Stimulated activated naive B cell treated with anti-CD40 and anti-IgM and Interleukin-4, amounts not matched to agents 10 μg/mL and 1 μg/mL and 100 μg/mL, for 72 hours (primary cell): ENCODE data around the gene PC.

Experiments used
- ATAC-seq, 2 donors: fragments of 150-1000 bp; cut with Tn5 transposase; replicated peaks; 2 replicates each; pipeline ENCODE4 v1.10.0; 2021; ENCODE audit warnings: moderate library complexity in 1 of 2
- DNase-seq: peaks from one replicate; pipeline ENCODE4 v3.0.0; 2021
- H3K27ac Mint-ChIP-seq: one replicate; pipeline ENCODE4 v1.8.0; 2022; ENCODE audit warnings: mild to moderate bottlenecking, mixed read lengths
- H3K27me3 Mint-ChIP-seq, 2 donors: one replicate each; pipeline ENCODE4 v1.8.0; 2022; ENCODE audit warnings: mixed read lengths in 2 of 2
- H3K36me3 Mint-ChIP-seq, 2 donors: one replicate each; pipeline ENCODE4 v1.8.0; 2022; ENCODE audit warnings: mixed read lengths in 2 of 2, mild to moderate bottlenecking in 1 of 2
- H3K4me1 Mint-ChIP-seq, 2 donors: one replicate each; pipeline ENCODE4 v1.8.0; 2022; ENCODE audit warnings: mixed read lengths in 2 of 2, mild to moderate bottlenecking in 1 of 2
- H3K4me3 Mint-ChIP-seq, 2 donors: one replicate each; pipeline ENCODE4 v1.8.0; 2022; ENCODE audit warnings: mild to moderate bottlenecking in 2 of 2, mixed read lengths in 2 of 2, moderate library complexity in 1 of 2
- H3K9me3 Mint-ChIP-seq, 2 donors: one replicate each; pipeline ENCODE4 v1.8.0; 2022; ENCODE audit warnings: mixed read lengths in 2 of 2, mild to moderate bottlenecking in 1 of 2

PC gene

DNA sequence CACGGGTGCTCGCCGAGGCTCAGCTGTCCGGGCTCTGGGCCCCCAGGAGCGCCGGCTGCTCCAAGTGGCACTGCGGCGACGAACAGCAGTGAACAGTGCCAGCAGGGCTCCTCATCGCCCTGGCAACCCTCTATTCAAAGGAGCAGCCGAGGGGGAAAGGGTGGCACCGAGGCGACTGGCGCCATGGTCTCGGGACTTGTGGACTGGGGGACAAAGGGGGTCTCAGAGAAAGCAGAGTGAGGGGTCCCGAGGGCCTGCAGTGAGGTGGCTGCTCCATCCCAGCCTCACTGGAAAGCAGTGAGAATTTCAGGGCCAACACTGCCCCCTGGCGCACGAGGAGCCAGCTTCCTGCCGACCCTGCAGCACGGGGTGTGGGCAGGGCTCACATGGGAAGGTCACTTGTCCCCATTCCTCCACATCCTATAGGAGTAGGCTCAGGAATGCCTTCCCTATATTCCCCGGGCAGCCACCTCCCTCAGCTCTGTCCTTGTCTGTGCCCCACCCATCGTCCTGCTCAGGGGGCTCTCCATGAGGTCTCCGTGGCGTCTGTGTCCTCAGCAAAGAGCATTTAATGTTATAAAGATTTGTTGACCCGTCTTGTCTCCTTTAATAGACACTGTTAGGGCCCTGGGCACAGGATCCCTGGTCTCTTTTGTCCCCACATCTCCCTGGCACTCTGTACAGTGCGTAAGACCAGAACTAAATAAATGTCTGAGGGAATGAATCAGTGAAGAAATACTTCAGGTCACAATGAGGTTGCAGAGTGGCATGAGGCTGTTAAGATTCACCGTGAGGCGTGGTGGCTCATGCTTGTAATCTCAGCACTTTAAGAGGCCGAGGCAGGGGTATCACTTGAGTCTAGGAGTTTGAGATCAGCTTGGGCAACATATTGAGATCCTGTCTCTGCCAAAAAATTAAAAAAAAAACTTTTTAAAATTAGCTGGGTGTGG is 74.9 kb downstream of the PC start:
- Mint-ChIP-seq H3K27me3 (peaks cover 9 to 14% of the 10 kb centered on the region in 2 donors), H3K36me3 (no peaks in the 10 kb centered on the region), H3K27ac (no peak overlapping the region), H3K4me1 (peaks cover 4 to 10% of the 10 kb centered on the region in 2 donors), H3K9me3 (no peaks in the 10 kb centered on the region), H3K4me3 (no peak overlapping the region)
- no peak for DNase-seq
- peak; percentile 84 to 92 for ATAC-seq

DNA sequence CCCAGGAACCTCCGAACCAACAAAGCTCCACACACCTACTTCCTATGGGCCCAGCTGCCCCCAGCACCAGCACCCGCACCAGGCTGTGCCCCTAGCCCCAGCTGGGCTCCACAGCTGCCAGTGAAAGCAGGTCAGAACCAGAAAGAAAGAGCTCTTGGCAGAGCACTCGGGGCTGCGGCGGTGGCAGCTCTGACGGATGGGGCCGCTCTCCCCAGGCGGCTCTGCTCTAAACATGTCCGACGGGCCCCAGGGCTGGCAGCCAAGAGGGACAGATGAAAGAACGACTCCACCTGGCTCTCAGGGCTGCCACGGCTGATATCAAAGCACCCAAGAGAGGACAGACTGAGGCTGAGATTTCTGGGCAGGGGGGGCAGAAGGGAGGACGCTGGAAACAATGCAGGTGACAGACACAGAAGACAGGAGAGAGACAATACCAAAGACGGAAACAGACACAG is 75.6 kb downstream of the PC start:
- H3K36me3 Mint-ChIP-seq = no peaks in the 10 kb centered on the region
- H3K27me3 Mint-ChIP-seq = peaks cover 8 to 9% of the 10 kb centered on the region in 2 donors
- H3K9me3 Mint-ChIP-seq = no peaks in the 10 kb centered on the region
- H3K27ac Mint-ChIP-seq = no peak overlapping the region
- ATAC-seq (no peak), DNase-seq (no peak)
- H3K4me1 Mint-ChIP-seq = peaks cover 4 to 10% of the 10 kb centered on the region in 2 donors
- H3K4me3 Mint-ChIP-seq = no peak overlapping the region

DNA sequence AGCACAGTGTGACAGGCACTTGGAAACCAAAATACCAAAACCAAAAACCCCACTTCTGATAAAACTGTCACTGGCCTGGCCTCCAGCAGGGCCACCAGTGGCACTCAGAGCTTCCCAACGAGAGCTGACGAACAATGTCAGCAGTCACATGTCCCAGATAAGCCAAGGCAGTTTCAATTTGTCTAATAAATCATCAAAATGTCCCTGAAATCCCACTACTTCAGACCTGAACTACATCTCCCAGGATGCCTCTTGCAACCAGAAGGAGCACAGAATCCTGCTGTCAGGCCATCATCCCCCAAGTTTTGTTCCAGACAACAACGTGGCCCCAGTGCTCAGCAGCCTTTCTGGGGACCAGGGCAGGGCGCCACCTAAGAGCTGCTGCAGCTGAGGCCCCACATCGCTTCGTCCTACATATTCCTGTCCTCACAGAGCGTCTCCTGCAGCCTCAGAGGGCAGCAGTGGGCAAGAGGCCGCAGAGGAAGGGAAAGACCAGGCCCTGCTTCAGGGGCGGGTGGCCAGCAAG is 76.2 kb downstream of the PC start:
- H3K9me3 Mint-ChIP-seq = no peaks in the 10 kb centered on the region

DNA sequence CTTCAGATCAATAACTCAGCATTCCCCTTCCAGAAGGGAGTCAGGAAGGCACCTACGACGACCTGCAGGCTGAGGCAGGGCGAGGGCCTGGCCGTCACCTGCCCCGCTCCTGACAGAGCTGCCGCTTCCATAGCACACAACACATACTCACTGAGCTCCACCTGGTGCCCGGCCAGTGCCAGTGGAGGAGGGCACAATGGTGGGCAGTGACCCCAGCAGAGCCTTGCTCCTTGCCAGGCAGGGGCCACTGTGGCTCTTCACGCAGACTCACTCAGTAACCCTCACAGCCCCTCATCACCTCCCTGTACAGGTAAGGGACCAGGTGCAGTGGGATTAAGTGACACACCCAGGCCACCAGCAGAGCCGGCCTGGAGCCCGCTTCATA is 76.7 kb downstream of the PC start:
- Mint-ChIP-seq H3K4me1 (peaks cover 4 to 10% of the 10 kb centered on the region in 2 donors), H3K27ac (no peak overlapping the region), H3K27me3 (peaks cover 8 to 9% of the 10 kb centered on the region in 2 donors)

More for the DNA sequence above, 76.2 kb downstream of the PC start:
- H3K27me3 Mint-ChIP-seq = peaks cover 8 to 9% of the 10 kb centered on the region in 2 donors
- no peak for DNase-seq
- no peak for ATAC-seq
- H3K4me3 Mint-ChIP-seq = no peak overlapping the region
- H3K27ac Mint-ChIP-seq = no peak overlapping the region
- H3K36me3 Mint-ChIP-seq = no peaks in the 10 kb centered on the region
- peaks cover 4 to 10% of the 10 kb centered on the region in 2 donors for H3K4me1 Mint-ChIP-seq

DNA sequence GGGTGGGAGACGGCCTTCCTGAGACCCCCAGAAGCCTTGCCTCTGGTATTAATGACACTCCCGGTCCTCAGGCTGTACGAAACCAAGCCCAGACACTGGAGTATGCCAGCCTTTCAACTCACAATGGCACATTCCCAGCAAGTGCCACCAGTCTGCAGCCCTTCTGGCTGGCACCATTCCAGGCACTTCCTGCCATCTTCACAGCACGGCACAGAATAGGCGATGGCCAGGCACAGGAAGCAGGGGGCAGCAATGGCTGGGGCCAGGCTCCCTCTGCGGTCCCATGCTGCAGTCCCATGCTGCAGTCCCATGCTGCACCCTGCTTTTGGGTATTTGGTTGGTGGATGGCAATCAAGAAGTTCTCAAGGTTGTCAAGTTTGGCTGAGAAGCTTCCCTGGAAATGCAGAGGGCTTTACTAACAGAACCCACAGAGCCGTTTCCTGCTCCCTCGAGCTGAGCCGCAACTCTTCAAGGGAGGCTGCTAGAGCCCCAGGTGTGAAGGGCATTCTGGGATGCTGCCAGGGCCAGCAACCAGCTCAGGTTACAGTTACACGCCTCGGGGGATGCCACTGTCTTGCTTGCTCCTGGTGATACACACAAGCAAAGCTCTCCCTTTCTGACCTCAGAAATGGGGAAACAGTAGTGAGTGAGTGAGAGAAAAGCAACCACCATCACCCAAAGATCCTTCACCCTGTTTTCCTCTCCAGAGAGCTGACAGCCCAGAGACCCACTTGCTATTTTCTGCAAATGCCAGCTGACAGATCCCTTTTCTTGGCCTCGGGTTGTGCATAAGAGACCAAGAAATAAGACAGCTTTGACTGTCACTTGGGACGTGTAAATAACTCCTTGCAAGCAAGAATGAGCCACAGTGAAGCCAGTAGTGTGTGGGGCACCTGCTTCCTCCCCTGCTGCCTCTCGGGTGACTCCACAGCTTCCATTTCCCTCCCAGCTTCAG is 77.4 kb downstream of the PC start:
- DNase-seq = no peak

More for the DNA sequence above, 76.7 kb downstream of the PC start:
- no peak for ATAC-seq
- no peak for DNase-seq
- Mint-ChIP-seq H3K4me3 (no peak overlapping the region), H3K36me3 (no peaks in the 10 kb centered on the region), H3K9me3 (no peaks in the 10 kb centered on the region)

DNA sequence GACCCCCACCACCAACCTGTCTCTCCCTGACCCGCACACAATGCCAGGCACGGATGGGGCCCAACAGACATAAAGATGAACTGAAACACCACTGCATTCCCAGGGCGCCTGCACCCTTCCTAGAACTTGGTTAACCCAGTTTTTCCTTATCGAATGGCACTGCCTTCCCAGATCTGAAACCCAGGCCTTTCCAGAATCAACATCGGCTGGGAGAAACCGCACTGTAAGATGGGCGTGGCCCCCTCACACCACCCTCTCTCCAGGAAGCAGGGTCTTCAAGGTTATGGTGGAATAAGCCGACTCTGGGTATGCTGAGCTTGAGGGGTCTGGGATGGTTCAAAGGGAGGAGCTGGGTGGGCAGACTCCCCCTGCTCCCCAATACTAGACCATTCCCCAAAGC is 78.2 kb downstream of the PC start:
- ATAC-seq (no peak), DNase-seq (no peak)
- Mint-ChIP-seq H3K36me3 (no peaks in the 10 kb centered on the region), H3K27ac (no peak overlapping the region), H3K4me3 (no peak overlapping the region), H3K9me3 (no peaks in the 10 kb centered on the region), H3K27me3 (peaks cover 13 to 19% of the 10 kb centered on the region in 2 donors), H3K4me1 (peaks cover 4 to 10% of the 10 kb centered on the region in 2 donors)

More for the DNA sequence above, 77.4 kb downstream of the PC start:
- H3K27me3 Mint-ChIP-seq = peaks cover 8 to 13% of the 10 kb centered on the region in 2 donors
- no peak overlapping the region for H3K27ac Mint-ChIP-seq
- peaks cover 4 to 10% of the 10 kb centered on the region in 2 donors for H3K4me1 Mint-ChIP-seq
- no peaks in the 10 kb centered on the region for H3K9me3 Mint-ChIP-seq
- peak in 1 of 2 donors; percentile 19 for ATAC-seq
- H3K36me3 Mint-ChIP-seq = no peaks in the 10 kb centered on the region
- no peak overlapping the region for H3K4me3 Mint-ChIP-seq

DNA sequence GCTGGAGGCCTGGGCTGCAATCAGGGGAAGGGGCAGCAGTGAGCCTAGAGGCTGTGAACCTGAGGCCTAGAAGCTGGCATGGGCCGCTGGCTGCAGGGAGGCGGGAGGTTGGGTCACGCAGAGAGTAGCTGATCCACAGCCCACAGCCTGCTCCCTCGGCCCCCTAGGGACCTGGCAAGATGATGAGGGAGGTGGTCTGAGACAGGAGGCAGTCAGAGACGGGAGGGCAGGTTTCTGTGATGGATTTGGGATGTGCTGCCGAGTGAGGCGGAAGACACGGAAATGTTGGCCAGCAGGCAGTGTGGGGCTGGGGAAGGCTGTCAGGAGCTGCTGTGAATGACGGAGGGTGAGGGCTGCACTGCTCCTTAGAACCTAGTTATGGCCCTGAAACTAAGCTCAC is 78.6 kb downstream of the PC start:
- peaks cover 17 to 23% of the 10 kb centered on the region in 2 donors for H3K27me3 Mint-ChIP-seq
- no peaks in the 10 kb centered on the region for H3K36me3 Mint-ChIP-seq
- H3K4me1 Mint-ChIP-seq = peaks cover 4 to 10% of the 10 kb centered on the region in 2 donors
- H3K4me3 Mint-ChIP-seq = no peak overlapping the region
- ATAC-seq (no peak), DNase-seq (no peak)
- H3K9me3 Mint-ChIP-seq = no peaks in the 10 kb centered on the region
- H3K27ac Mint-ChIP-seq = no peak overlapping the region

DNA sequence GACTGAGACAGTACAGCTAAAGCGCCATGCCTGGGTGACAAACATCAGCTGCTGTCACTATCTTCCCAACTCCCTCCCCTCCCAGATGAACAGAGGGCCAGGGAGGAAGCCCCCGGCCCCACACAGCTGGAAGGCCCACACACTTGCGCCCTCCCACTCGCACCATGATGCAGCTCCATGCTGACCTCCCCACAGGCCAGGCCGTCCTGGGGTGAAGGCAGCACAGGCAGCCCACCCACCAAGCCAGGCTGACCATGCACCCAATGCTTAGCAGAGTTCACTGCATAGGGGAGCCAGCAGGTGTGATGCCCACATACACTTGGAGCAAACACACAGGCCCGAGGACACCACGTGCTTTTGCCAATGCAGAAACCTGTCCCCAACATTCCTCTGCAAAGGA is 79.2 kb downstream of the PC start:
- ATAC-seq (no peak), DNase-seq (no peak)
- no peak overlapping the region for H3K4me3 Mint-ChIP-seq
- peaks cover 4 to 10% of the 10 kb centered on the region in 2 donors for H3K4me1 Mint-ChIP-seq
- no peaks in the 10 kb centered on the region for H3K9me3 Mint-ChIP-seq
- no peaks in the 10 kb centered on the region for H3K36me3 Mint-ChIP-seq
- peaks cover 23 to 28% of the 10 kb centered on the region in 2 donors for H3K27me3 Mint-ChIP-seq
- H3K27ac Mint-ChIP-seq = no peak overlapping the region

DNA sequence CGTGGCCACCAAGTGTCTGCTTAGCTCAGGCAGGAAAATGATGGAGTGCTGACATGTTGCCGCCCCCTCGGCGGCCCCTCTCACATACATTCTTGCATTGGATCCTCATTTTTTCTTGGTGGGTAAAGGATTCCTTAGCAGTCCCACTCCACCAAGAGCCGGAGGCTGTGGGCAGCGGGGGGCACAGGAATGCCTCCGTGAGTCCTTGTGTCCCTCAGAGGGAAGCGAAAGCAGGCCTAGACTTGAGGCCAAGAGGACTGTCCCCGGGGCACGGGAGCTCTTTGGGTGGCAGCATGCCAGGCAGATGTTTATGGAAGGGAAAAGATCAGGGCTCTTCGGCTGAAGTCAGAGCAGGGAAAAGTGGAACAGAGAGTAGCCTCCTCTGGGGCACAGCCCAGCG is 79.7 kb downstream of the PC start:
- Mint-ChIP-seq H3K9me3 (no peaks in the 10 kb centered on the region), H3K4me1 (peaks cover 4 to 10% of the 10 kb centered on the region in 2 donors), H3K4me3 (no peak overlapping the region), H3K27me3 (peaks cover 23 to 28% of the 10 kb centered on the region in 2 donors), H3K36me3 (no peaks in the 10 kb centered on the region), H3K27ac (no peak overlapping the region)
- ATAC-seq (no peak), DNase-seq (no peak)

DNA sequence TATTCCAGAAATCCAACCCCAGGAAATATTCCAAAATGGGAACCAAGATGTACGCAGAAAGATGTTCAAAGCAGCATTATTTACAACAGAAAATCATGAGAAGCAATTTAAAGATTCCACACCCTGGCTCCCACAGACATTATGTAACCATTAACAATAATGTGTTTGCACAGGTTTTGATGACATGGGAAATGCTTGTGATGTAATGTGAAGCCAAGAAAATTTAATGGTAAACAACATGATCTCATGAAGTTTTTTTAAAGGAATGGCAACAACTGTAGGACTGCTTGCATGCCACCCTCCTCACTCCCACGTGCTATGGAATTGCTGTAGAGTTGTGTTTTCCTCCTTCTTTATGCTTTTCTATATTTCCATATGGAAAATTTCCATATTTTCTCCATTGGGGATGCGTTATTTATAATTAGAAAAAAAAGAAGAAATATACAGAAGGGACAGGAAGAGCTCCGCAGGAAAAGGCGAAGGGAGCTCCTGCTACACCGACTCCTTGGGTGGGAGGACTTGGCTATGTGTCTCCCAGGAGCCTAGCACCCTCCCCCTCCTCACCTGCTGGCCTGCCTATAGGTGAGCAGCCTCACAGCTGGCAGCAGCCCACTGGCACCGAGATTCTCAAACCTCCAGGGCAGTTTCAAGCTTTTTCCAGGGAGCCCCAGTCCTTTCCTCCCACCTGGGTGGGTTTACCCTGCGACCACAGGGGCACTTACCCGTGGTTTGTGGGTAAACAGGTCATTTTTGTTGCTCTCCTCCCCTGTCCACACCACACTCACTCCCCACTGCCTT is 80.4 kb downstream of the PC start:
- H3K36me3 Mint-ChIP-seq = no peaks in the 10 kb centered on the region
- H3K4me3 Mint-ChIP-seq = no peak overlapping the region
- ATAC-seq (no peak), DNase-seq (no peak)
- H3K27ac Mint-ChIP-seq = no peak overlapping the region
- H3K4me1 Mint-ChIP-seq = peaks cover 2 to 3% of the 10 kb centered on the region in 2 donors
- H3K9me3 Mint-ChIP-seq = no peaks in the 10 kb centered on the region
- peaks cover 16 to 25% of the 10 kb centered on the region in 2 donors for H3K27me3 Mint-ChIP-seq

DNA sequence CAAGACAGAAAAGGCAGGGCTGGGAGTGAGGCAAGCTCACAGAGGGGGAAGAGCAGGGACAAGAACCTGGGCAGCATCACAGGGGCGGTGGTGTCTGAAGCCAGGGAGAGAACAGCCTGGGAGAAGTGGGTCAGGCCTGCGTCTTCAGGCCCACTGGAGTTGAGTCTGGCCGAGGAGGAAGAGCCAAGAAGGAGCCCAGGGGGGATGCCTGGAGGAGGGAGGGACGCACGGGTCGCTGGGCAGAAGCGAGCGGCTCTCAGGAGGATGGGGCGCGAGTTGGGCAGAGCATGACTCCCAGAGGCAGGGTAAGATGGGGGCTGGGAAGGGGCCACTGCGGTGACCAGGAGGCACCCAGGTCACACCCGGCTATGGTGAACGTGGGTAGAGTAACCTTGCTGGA is 82.8 kb downstream of the PC start:
- Mint-ChIP-seq H3K9me3 (no peaks in the 10 kb centered on the region), H3K36me3 (no peaks in the 10 kb centered on the region), H3K27ac (no peak overlapping the region), H3K4me3 (no peak overlapping the region), H3K4me1 (no peaks in the 10 kb centered on the region), H3K27me3 (peaks cover 15 to 23% of the 10 kb centered on the region in 2 donors)
- ATAC-seq (no peak), DNase-seq (no peak)

DNA sequence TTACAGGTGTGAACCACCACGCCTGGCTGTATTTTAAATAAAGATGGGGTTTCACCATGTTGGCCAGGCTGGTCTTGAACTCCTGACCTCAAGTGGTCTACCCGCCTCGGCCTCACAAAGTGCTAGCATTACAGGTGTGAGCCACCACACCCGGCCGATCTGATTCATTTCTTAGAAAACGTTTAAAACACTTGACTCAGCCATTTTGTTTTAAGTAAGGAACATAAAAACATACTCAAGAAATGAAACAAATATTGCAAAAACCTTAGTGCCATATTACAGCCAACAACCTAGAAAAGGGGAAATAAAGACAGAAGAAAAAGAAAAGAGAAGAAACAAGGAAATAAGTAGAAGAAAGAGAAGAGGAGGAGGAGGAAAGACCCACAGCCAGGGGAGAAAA is 84.0 kb downstream of the PC start:
- Mint-ChIP-seq H3K9me3 (no peaks in the 10 kb centered on the region), H3K4me3 (no peak overlapping the region), H3K4me1 (peaks cover under 1 to 4% of the 10 kb centered on the region in 2 donors), H3K36me3 (no peaks in the 10 kb centered on the region), H3K27me3 (peaks cover 15 to 18% of the 10 kb centered on the region in 2 donors), H3K27ac (no peak overlapping the region)
- no peak for DNase-seq
- ATAC-seq = no peak

DNA sequence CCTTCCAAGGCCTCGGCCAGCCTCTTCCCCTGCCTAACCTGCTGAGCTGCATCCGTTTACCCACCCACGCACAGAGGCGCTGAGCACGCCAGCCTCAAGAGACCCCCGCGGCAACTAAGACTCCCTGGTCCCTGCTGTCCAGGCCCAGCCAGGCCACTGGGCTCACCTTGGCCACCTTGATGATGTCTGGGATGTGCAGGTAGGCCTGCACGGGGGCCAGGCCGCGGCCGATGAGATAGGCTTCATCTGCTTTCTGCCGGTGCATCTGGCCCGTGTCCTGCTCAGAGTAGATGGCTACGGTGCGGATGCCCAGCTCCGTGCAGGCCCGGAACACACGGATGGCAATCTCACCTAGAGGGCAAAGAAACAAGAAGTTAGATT is 86.7 kb downstream of the PC start:
- Mint-ChIP-seq H3K36me3 (no peaks in the 10 kb centered on the region), H3K27ac (no peak overlapping the region), H3K27me3 (peaks cover 15 to 18% of the 10 kb centered on the region in 2 donors), H3K4me1 (peaks cover 6 to 12% of the 10 kb centered on the region in 2 donors), H3K4me3 (no peak overlapping the region), H3K9me3 (no peaks in the 10 kb centered on the region)
- DNase-seq = no peak
- ATAC-seq = no peak
